Uterus (tissue), 4 donors: ENCODE data around the gene SCLT1. TPM values are rescaled to one million over a fixed set of nuclear protein-coding genes. Genes with fewer than 3 reads are reported as not detected.
A peak's percentile ranks its signal among the peaks of the same experiment; 100 is the strongest.

Experiments
- DNase-seq, 2 donors: peaks; one replicate each; pipeline ENCODE4 v3.0.0-alpha.2; 2019 to 2020
- H3K27ac ChIP-seq, 2 donors: fragments of 200-600 bp; sonication (generic); 1 replicate in 1 of 2; 2 replicates in 1 of 2; pipeline ENCODE4 v1.5.1; 2016 to 2018
- H3K27me3 ChIP-seq, 2 donors: fragments of 200-600 bp; sonication (generic); one replicate each; pipeline ENCODE4 v1.5.1; 2018 to 2019; ENCODE audit warnings: control low read depth in 1 of 2
- H3K36me3 ChIP-seq, 2 donors: fragments of 200-600 bp; sonication (generic); one replicate each; pipeline ENCODE4 v1.5.1; 2019; ENCODE audit warnings: control low read depth in 1 of 2
- H3K4me1 ChIP-seq, 2 donors: fragments of 200-600 bp; sonication (generic); one replicate each; pipeline ENCODE4 v1.5.1; 2018 to 2019; ENCODE audit warnings: control low read depth in 1 of 2
- H3K4me3 ChIP-seq, 2 donors: fragments of 200-600 bp; sonication (generic); 1 replicate in 1 of 2; 2 replicates in 1 of 2; pipeline ENCODE4 v1.5.1; 2018 to 2019; ENCODE audit warnings: mild to moderate bottlenecking in 1 of 2
- H3K9me3 ChIP-seq, 2 donors: fragments of 200-600 bp; sonication (generic); one replicate each; pipeline ENCODE4 v1.5.1; 2019; ENCODE audit warnings: control low read depth in 1 of 2
- POLR2A ChIP-seq, 2 donors: fragments of 450-650 bp; IDR thresholded peaks; one replicate each; pipeline ENCODE4 v1.6.1; 2016; ENCODE audit warnings: antibody characterized with exemption in 2 of 2, mild to moderate bottlenecking in 1 of 2, moderate library complexity in 1 of 2
- intact Hi-C: fragments of 100-400 bp; cut with DNase I; formaldehyde crosslinking; loops from one replicate; pipeline ENCODE4 v1.15.1; 2023; ENCODE audit warnings: low total_unique reads
- total RNA-seq, 4 donors: library from RNA; depleted of rRNA in 3 of 4; stranded (reverse); fragments of >200 nt in 3 of 4; gene quantifications; one replicate each; pipeline versions ENCODE4 v1.1.0 to v1.2.4, GENCODE V29; 2014 to 2023
- TF ChIP-seq, protein P1 (sequence below), 4 experiments: fragments of 200-600 bp in 2 of 4; fragments of 450-650 bp in 2 of 4; sonication (generic) in 2 of 4; IDR thresholded peaks; one replicate each; pipeline ENCODE4 v1.5.1; 2016 to 2019; ENCODE audit warnings: antibody characterized with exemption in 4 of 4, mild to moderate bottlenecking in 2 of 4, moderate library complexity in 1 of 4
- donor health status: DM: yes; HTN: yes; CAD: no.

The SCLT1 gene
- total RNA-seq, 4 donors from 2014 or later: 7.2 to 47.5 (median 30.6) TPM

DNA sequence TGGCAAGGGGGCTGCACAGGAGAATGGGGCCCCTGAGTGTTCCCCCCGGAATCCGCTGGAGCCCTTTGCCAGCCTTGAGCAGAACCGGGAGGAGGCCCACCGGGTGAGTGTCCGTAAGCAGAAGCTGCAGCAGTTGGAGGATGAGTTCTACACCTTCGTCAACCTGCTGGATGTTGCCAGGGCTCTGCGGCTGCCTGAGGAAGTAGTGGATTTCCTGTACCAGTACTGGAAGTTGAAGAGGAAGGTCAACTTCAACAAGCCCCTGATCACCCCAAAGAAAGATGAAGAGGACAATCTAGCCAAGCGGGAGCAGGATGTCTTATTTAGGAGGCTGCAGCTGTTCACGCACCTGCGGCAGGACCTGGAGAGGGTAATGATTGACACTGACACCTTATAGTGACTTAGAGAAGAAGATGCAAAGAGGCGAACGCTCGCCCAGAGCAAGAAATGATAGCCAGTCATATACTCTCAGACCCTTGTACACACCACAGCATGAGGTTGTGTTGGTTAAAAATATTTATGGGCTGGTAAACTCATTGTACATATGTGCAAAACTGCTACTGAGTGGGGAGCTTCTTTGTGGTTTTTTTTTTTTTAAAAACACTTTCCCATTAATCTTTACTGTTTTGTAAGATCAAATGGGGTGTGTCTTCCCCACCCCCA is 231.4 kb downstream of the SCLT1 start:
- Histone ChIP-seq H3K27me3 (no peaks in the 10 kb centered on the region), H3K36me3 (no peaks in the 10 kb centered on the region), H3K4me3 (no peak overlapping the region), H3K4me1 (peaks cover 0 to 3% of the 10 kb centered on the region in 2 donors), H3K27ac (no peak overlapping the region), H3K9me3 (no peaks in the 10 kb centered on the region)
- intact Hi-C loops: loop anchor here (5.0 to 10.0 kb wide), 2 partner anchors 405 to 667 kb away; no protein-coding TSS in a partner anchor
- no peak for DNase-seq
- TF ChIP-seq, protein P1, sequence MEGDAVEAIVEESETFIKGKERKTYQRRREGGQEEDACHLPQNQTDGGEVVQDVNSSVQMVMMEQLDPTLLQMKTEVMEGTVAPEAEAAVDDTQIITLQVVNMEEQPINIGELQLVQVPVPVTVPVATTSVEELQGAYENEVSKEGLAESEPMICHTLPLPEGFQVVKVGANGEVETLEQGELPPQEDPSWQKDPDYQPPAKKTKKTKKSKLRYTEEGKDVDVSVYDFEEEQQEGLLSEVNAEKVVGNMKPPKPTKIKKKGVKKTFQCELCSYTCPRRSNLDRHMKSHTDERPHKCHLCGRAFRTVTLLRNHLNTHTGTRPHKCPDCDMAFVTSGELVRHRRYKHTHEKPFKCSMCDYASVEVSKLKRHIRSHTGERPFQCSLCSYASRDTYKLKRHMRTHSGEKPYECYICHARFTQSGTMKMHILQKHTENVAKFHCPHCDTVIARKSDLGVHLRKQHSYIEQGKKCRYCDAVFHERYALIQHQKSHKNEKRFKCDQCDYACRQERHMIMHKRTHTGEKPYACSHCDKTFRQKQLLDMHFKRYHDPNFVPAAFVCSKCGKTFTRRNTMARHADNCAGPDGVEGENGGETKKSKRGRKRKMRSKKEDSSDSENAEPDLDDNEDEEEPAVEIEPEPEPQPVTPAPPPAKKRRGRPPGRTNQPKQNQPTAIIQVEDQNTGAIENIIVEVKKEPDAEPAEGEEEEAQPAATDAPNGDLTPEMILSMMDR (IDR thresholded peaks at IDR 0.05): no peak
- no peak for TF ChIP-seq POLR2A (IDR thresholded peaks at IDR 0.05)

DNA sequence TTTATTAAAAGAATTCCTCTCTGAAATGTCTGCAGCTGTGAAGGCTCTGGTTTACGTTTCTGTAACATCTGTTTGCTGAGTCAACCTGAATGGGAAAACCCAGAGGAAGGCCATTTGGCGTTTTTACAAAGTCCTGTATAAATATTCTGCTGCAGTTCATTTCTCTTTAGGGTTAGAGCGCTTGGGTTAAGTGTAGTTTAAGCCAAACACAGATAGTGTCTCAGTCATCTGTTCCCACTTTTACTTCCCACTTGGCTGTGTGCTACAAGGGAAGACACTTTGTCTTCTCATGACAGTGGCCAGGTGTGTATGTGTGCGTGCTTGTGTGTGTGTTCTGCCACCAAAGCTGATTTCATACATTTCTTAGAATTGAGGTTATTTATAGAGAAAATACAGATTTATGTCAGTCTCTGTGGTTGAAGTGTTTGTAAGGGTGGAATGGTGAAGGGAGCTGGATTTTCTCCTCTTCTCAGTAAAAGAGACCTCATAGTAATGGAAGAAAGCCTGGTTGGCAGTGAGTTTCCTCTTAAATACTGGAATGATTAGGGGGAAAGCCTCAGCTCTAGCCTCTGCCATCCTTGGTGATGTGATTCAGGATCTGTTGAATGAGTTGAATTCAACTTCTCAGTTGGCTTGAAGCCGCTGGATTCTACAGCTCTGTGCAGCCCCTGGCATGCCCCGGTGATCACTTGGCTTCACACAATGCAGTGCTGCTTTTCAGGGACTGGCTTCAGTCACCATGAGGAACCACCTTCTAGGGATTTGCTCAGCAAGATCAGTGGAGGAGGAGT is 233.3 kb downstream of the SCLT1 start:
- no peaks in the 10 kb centered on the region for H3K27me3 ChIP-seq
- DNase-seq: no peak
- H3K4me1 ChIP-seq: peaks cover 0 to 3% of the 10 kb centered on the region in 2 donors
- H3K9me3 ChIP-seq: no peaks in the 10 kb centered on the region
- TF ChIP-seq, protein P1 (IDR thresholded peaks at IDR 0.05): no peak
- no peak for TF ChIP-seq POLR2A (IDR thresholded peaks at IDR 0.05)
- no peaks in the 10 kb centered on the region for H3K36me3 ChIP-seq
- peak overlapping the region in 1 of 2 donors; percentile 14 for H3K27ac ChIP-seq
- intact Hi-C loops: loop anchor here (5.0 to 10.0 kb wide), 2 partner anchors 403 to 665 kb away; no protein-coding TSS in a partner anchor
- no peak overlapping the region for H3K4me3 ChIP-seq

DNA sequence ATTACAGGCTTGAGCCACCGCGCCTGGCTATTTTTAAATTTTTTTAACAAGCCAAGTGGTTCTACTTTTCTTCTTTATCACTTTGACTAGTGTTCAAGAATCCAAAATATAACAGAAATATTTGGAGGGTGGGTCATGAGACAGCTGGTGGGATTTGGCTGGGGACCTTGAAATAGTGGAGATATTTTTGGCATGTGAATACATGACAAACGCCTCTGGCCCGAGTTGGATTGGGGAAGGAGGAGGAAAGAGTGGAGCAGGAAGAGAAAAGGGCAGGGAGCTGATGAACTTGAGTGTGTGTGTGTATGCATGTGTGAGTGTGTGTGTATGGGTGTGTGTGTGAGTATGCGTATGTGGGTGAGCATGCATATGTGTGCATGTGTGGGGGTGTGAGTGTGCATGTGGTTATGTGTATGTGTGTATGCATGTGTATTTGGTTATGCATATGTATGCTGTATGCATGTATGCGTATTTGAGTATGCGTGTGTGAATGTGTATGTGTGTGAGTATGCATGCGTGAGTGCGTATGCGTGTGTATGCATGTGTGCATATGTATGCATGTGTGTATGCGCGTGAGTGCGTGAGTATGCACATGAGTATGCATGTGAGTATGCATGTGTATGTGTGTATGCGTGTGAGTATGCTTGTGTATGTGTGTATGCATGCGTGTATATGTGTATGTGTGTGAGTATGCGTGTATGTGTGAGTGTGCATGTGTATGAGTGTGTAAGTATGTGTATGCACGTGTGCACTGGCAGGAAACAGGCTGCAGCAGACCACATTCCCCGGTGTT is 234.3 kb downstream of the SCLT1 start:
- DNase-seq: peak in 1 of 2 donors; percentile 47
- Histone ChIP-seq H3K36me3 (no peaks in the 10 kb centered on the region), H3K4me1 (peaks cover 0 to 3% of the 10 kb centered on the region in 2 donors), H3K27me3 (no peaks in the 10 kb centered on the region), H3K9me3 (no peaks in the 10 kb centered on the region), H3K27ac (no peak overlapping the region), H3K4me3 (no peak overlapping the region)
- TF ChIP-seq POLR2A (IDR thresholded peaks at IDR 0.05): no peak
- TF ChIP-seq, protein P1 (IDR thresholded peaks at IDR 0.05): no peak
- intact Hi-C loops: no loop called here

DNA sequence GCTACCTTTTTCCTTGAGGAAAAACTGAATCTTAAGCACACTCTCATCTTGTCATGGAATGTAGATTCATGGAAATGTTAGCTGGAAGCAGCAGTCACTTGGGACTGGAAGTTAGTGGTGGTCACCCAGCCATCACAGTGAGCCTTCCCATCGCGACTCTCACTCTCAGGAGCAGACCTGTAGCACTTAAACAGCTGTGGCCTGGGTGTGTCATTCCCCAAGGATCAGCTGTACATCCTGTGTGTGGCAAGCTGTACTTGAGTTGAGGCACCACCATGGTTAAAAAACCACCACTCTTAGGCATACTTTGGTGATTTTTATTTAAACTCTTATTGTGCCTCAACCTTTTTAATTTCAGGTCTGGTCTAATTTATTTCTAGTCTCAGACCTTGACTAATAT is 237.1 kb downstream of the SCLT1 start:
- intact Hi-C loops: no loop called here

More for the DNA sequence above, 237.1 kb downstream of the SCLT1 start:
- H3K27me3 ChIP-seq: no peaks in the 10 kb centered on the region
- no peak overlapping the region for H3K27ac ChIP-seq
- TF ChIP-seq, protein P1 (IDR thresholded peaks at IDR 0.05): no peak
- TF ChIP-seq POLR2A (IDR thresholded peaks at IDR 0.05): no peak
- H3K9me3 ChIP-seq: no peaks in the 10 kb centered on the region
- H3K4me1 ChIP-seq: peaks cover 0 to 3% of the 10 kb centered on the region in 2 donors
- H3K36me3 ChIP-seq: no peaks in the 10 kb centered on the region
- H3K4me3 ChIP-seq: no peak overlapping the region
- no peak for DNase-seq
